SK-N-MC (cell line): ENCODE results near the gene PACSIN2.

Experiments
- DNase-seq: peaks from one replicate; pipeline ENCODE4 v3.0.0-alpha.2; 2011; ENCODE audit warnings: low read depth, low spot score
- H3K27ac ChIP-seq: fragments of 200-600 bp; sonication (generic); 2 replicates; pipeline ENCODE4 v1.5.1; 2016; ENCODE audit warnings: mixed run types
- H3K36me3 ChIP-seq: fragments of 200-600 bp; sonication (generic); 2 replicates; pipeline ENCODE4 v1.6.1; 2017; ENCODE audit warnings: antibody characterized with exemption, low read length, mixed read lengths; ENCODE audit not compliant: insufficient read depth
- H3K4me3 ChIP-seq: fragments of 200-600 bp; sonication (generic); 2 replicates; pipeline ENCODE4 v1.5.1; 2016
- H3K9ac ChIP-seq: fragments of 200-600 bp; sonication (generic); 2 replicates; pipeline ENCODE4 v1.8.0; 2017; ENCODE audit warnings: mixed run types, mixed read lengths; ENCODE audit not compliant: insufficient read length
- H3K9me3 ChIP-seq: fragments of 200-600 bp; sonication (generic); 2 replicates; pipeline ENCODE4 v1.6.1; 2017; ENCODE audit warnings: low read depth, mild to moderate bottlenecking, antibody characterized with exemption, low read length, moderate library complexity, mixed read lengths
- EZH2 ChIP-seq: fragments of 200-600 bp; sonication (generic); IDR thresholded peaks from one replicate; pipeline ENCODE4 v1.6.1; 2017; ENCODE audit warnings: antibody characterized with exemption
- FOXP2 ChIP-seq: optimal IDR thresholded peaks from 2 replicates; pipeline ENCODE3; 2011; ENCODE audit warnings: mild to moderate bottlenecking, moderate library complexity; ENCODE audit not compliant: insufficient read depth; ENCODE audit errors: extremely low read length, control extremely low read depth
- POLR2AphosphoS5 ChIP-seq: IDR thresholded peaks from 2 replicates; pipeline ENCODE4 v1.6.1; 2012; ENCODE audit warnings: mild to moderate bottlenecking, low read depth, low read length, borderline replicate concordance

PACSIN2 gene

DNA sequence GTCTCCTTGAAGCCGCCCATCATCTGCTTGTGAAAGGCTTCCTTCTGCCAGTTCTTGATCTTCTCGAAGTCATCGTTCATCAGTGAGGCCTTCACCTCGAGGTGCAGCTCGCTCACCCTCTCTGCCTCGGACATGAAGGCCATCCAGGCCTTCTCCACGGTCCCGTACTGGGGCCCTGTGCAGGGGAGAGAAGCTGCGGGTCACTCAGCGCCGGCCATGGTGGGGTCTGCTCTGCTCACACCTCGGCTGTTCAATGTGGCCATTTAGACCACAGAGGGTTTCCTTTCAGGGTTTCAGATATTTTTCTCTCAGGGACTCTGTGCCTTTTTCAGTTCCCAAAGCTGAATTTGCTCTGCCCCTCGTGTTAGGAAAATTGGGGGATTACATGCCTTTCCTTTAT, 123.9 kb downstream of the PACSIN2 start:
- Histone ChIP-seq H3K36me3 (no peaks in the 10 kb centered on the region; the same call in 1 of the 2 replicates), H3K4me3 (no peak overlapping the region), H3K27ac (no peak overlapping the region), H3K9ac (no peak overlapping the region), H3K9me3 (no peaks in the 10 kb centered on the region)
- no peak for DNase-seq
- TF ChIP-seq EZH2: no peak
- TF ChIP-seq FOXP2: no peak
- TF ChIP-seq POLR2AphosphoS5: no peak

- no peaks in the 10 kb centered on the region for H3K9me3 ChIP-seq
- no peak for TF ChIP-seq FOXP2
- no peak for TF ChIP-seq POLR2AphosphoS5
- no peak for TF ChIP-seq EZH2
- H3K27ac ChIP-seq: no peak overlapping the region
- no peak overlapping the region for H3K9ac ChIP-seq
- H3K36me3 ChIP-seq: peaks cover 4% of the 10 kb centered on the region; the same call in 1 of the 2 replicates
- no peak for DNase-seq
- no peak overlapping the region for H3K4me3 ChIP-seq
Measured at GRCh38 chr22:42889304-42889703, 125.6 kb downstream of the PACSIN2 start.

- H3K4me3 ChIP-seq: no peak overlapping the region
- TF ChIP-seq EZH2: no peak
- TF ChIP-seq FOXP2: no peak
- no peak for TF ChIP-seq POLR2AphosphoS5
- H3K36me3 ChIP-seq: peaks cover 8% of the 10 kb centered on the region; the same call in 1 of the 2 replicates
- H3K9me3 ChIP-seq: no peaks in the 10 kb centered on the region
- H3K27ac ChIP-seq: no peak overlapping the region
- no peak for DNase-seq
- H3K9ac ChIP-seq: no peak overlapping the region
Measured at GRCh38 chr22:42887523-42888507, 127.1 kb downstream of the PACSIN2 start.

GRCh38 chr22:42887120-42887519, 127.8 kb downstream of the PACSIN2 start:
- DNase-seq: no peak
- Histone ChIP-seq H3K36me3 (peaks cover 12% of the 10 kb centered on the region; the same call in 1 of the 2 replicates), H3K9ac (no peak overlapping the region), H3K9me3 (no peaks in the 10 kb centered on the region), H3K27ac (no peak overlapping the region), H3K4me3 (no peak overlapping the region)
- no peak for TF ChIP-seq FOXP2
- TF ChIP-seq EZH2: no peak
- TF ChIP-seq POLR2AphosphoS5: no peak

- Histone ChIP-seq H3K4me3 (no peak overlapping the region), H3K9me3 (no peaks in the 10 kb centered on the region), H3K36me3 (peaks cover 12% of the 10 kb centered on the region; the same call in 1 of the 2 replicates), H3K27ac (no peak overlapping the region), H3K9ac (no peak overlapping the region)
- DNase-seq: no peak
- no peak for TF ChIP-seq FOXP2
- no peak for TF ChIP-seq POLR2AphosphoS5
- TF ChIP-seq EZH2: no peak
Measured at GRCh38 chr22:42885446-42885845, 129.5 kb downstream of the PACSIN2 start.

- TF ChIP-seq EZH2: no peak
- no peak for TF ChIP-seq FOXP2
- no peak for TF ChIP-seq POLR2AphosphoS5
- Histone ChIP-seq H3K4me3 (no peak overlapping the region), H3K9me3 (no peaks in the 10 kb centered on the region), H3K36me3 (peaks cover 12% of the 10 kb centered on the region; the same call in 1 of the 2 replicates), H3K9ac (no peak overlapping the region), H3K27ac (no peak overlapping the region)
- no peak for DNase-seq
Measured at GRCh38 chr22:42884616-42885375, 130.2 kb downstream of the PACSIN2 start.

- no peak overlapping the region for H3K9ac ChIP-seq
- no peak overlapping the region for H3K4me3 ChIP-seq
- no peak for DNase-seq
- peaks cover 12% of the 10 kb centered on the region; the same call in 1 of the 2 replicates for H3K36me3 ChIP-seq
- H3K27ac ChIP-seq: no peak overlapping the region
- TF ChIP-seq EZH2 (no peak), FOXP2 (no peak), POLR2AphosphoS5 (no peak)
- H3K9me3 ChIP-seq: no peaks in the 10 kb centered on the region
Measured at GRCh38 chr22:42883970-42884369, 131.0 kb downstream of the PACSIN2 start.

DNA sequence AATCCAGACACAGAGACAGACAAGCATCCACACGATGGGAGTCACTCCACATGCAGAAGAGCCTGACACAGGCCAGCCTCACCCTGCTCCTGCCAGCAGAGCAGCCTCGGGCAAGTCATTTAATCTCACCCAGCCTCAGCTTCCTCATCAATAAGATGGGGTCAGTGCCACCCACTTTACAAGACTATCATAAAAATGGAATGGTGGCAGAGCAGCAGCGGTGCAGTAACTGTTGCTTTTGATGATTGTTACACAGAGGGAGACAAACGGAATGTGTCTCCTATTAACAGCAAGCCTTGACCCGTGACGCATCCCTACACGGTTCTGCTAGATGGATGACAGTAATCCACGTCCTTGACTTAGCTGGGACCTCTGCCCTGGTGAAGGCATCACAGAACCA, 131.8 kb downstream of the PACSIN2 start:
- Histone ChIP-seq H3K4me3 (no peak overlapping the region), H3K9ac (no peak overlapping the region), H3K9me3 (no peaks in the 10 kb centered on the region), H3K36me3 (peaks cover 12% of the 10 kb centered on the region; the same call in 1 of the 2 replicates), H3K27ac (no peak overlapping the region)
- TF ChIP-seq EZH2 (no peak), POLR2AphosphoS5 (no peak), FOXP2 (no peak)
- DNase-seq: no peak
